MM.1S (cell line): ENCODE measurements around the gene SEMG1.

Source experiments
- CTCF ChIP-seq: fragments of 300-600 bp; sonication (generic); IDR thresholded peaks from 2 replicates; pipeline ENCODE4 v1.5.1; 2016; ENCODE audit warnings: antibody characterized with exemption, low read length, mixed read lengths
- EZH2 ChIP-seq: fragments of 300-600 bp; sonication (generic); optimal IDR thresholded peaks from 2 replicates; pipeline ENCODE3; 2017; ENCODE audit warnings: low read depth, mild to moderate bottlenecking, antibody characterized with exemption, low read length, mixed read lengths
- EZH2phosphoT487 ChIP-seq: fragments of 300-600 bp; sonication (generic); IDR thresholded peaks from 2 replicates; pipeline ENCODE4 v1.6.1; 2018; ENCODE audit warnings: antibody characterized with exemption, low read length

- no peak for TF ChIP-seq EZH2phosphoT487
- no peak for TF ChIP-seq CTCF
- no peak for TF ChIP-seq EZH2
These were observed 32.1 kb upstream of the SEMG1 start, which contains the start of gene PI3 for GRCh38 chr20:45174434-45175364.
